Central memory CD4-positive, alpha-beta T cell (primary cell): Measurements from ENCODE around the gene IFITM2.
"Not testable (repeated sequence)": the region's sequence is repeated elsewhere in the genome, so short reads cannot be mapped to it uniquely, and the experiment has no call there.

ENCODE experiments used
- DNase-seq: peaks from one replicate; pipeline ENCODE4 v3.0.0; 2022

Gene IFITM2

GRCh38 chr11:293852-294661 is 13.6 kb upstream of the IFITM2 start:
- DNase-seq: no peak

DNA sequence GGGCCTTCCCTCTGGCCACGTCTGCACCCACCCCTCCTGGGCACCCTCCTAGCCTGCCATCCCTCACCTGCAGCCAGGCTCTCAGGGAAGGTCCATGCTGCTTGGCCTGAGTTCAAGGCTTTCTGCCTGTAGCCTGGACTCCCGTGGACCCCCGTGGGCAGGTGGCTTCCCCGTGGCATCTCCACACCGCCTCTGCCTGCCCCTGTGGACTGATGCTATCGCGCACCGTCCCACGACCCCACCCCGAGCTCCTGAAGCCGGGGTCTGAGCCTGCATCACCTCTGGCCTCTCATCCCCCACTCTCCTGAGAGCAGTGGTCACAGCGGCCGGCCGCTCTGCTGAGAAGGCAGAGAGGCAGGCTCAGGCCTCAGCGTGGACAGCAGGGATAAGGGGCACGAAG is 12.8 kb upstream of the IFITM2 start:
- DNase-seq: no peak

GRCh38 chr11:295351-296170 is 12.1 kb upstream of the IFITM2 start:
- DNase-seq: no peak

DNA sequence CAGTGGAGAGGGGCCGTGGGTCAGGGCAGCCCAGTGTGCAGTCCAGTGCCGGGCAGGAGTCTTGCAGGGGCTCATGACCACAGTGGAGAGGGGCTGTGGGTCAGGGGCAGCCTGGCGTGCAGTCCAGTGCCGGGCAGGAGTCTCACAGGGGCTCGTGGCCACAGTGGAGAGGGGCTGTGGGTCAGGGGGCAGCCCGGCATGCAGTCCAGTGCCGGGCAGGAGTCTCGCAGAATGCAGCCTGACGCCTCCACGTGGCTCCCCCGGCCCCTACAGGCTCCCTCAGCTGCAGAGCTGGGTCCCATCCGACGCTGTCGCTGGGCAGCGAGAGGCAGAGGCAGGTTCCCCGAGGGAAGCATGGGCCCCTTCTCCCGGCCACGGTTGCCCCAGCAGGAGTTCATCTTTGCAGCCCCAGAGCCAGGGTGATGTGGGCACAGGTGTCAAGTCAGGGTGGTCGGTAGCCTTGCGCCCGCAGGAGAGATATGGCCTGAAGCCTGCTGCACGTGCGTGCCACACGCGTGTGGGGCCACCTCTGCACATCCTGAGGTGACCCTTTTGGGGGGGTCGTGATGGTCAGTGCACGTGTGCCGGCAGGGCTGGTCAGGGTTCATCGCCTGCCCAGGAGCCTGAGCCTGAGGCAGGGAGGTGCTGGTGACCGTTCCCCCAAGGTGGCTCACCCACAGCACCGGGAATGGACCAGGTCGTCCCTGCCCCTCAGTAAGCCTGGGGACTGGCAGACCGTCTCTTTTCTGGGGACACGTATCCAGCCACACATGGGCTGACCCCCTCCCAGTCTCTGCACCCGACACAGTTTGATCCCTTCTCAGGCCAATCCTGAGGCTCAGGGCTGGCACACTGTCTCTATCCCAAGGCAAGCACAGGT is 11.2 kb upstream of the IFITM2 start:
- DNase-seq: no peak

DNA sequence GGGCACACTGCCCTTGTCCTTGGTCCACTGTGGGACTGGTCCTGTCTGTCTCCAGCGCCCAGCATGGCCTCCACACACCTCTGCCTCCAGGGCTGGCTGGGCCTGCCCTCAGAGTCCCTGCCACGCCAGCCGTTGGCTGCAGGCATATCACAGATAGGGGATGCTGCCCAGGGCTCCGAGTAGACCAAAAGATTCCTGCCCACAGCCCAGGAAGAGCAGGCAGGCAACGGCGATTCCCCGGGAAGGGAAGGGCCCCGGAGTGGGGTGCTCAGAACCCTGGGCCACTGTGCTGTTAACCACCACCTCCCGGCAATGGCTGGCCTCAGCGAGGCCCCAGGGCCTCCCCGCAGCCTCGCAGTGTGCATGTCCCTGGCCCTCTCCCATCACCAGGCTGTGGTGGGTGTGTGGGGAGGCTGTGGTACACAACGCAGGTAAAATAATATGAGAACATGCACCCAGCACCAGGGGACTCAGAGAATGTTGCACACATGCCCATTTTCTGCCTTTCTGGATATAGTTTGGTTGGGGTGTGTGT is 10.5 kb upstream of the IFITM2 start:
- no peak for DNase-seq

DNA sequence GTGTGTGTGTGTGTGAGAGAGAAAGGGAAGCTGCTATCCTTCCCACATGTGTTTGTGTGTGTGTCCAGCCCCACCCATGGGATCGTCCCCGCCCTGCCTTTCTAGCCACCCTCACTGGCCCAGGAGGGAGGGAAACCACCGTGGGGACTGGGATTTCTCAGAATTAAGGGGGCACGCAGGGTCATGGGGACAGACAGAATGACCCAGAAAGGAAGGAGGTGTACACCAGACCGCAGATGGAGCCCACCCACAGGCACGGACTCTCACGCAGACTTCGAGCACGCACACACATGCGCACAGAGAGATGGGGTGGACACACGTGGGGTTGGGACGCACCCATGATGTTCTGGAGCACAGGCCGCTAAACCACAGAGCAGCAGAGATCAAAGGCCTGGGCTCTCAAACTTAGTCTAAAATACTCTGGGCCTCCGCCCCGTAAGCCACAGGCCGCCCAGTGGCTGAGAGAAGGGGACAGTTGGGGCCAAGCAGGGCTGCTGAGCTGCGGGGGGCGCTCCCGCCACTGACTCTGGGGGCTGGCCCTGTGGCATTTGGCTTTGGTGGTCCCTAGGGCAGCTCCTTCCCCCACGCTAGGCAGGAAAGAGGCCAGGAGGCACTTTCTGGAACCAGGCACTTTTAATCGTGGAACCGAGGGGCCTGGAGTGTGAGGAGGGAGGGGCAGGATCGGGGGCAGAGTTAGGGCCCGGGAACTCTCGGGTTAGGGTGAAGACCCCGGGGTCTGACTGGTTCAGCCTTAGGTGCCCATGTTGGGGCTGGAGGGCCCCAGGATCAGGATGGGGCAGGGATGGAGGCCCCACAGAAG is 9.8 kb upstream of the IFITM2 start:
- DNase-seq: no peak

- DNase-seq: no peak
Measured at GRCh38 chr11:298406-299065, 9.1 kb upstream of the IFITM2 start.

DNA sequence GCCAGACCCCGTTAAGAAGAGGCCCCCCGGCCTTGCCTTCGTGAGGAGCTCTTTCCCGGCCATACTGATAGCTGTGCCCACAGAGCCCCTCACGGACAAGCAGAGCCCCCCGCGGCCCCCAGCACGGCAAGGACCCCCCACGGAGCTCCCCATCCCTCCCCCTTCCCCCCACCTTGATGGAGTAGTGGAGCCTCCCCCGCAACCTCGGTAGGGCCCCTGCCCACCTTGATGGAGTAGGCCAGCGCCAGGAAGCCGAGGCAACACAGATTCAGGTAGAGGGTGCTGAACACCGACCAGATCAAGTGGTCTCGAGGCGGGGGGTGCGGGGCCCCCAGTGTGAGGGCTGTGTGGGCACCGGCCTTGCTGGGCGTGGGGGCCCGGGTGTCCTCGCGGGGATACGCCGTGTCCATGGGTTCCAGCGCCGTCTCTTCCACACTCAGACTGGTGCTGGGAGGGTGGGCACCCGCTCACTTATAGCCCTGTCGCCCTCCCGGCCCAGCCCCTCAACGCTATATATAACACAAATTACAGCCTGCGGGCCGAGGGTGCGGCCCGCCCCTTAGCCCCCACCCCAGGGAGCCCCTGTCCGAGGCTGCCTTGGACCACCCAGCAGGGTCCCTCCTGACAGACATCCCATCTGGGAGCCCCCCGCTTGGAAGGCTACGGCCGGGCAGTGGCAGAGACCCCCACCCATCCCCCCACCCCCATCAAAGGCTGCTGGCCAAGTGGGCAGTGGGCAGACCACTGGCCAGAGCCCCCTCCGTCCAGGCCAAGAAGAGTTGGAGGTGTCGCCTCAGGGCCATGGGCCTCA is 8.3 kb upstream of the IFITM2 start, which contains the start of gene IFITM5:
Gene IFITM5 (minus strand): TSS at position 446 of the 811 bp plus-strand sequence. CDS start 36 bp downstream, at position 410.
- no peak for DNase-seq

DNA sequence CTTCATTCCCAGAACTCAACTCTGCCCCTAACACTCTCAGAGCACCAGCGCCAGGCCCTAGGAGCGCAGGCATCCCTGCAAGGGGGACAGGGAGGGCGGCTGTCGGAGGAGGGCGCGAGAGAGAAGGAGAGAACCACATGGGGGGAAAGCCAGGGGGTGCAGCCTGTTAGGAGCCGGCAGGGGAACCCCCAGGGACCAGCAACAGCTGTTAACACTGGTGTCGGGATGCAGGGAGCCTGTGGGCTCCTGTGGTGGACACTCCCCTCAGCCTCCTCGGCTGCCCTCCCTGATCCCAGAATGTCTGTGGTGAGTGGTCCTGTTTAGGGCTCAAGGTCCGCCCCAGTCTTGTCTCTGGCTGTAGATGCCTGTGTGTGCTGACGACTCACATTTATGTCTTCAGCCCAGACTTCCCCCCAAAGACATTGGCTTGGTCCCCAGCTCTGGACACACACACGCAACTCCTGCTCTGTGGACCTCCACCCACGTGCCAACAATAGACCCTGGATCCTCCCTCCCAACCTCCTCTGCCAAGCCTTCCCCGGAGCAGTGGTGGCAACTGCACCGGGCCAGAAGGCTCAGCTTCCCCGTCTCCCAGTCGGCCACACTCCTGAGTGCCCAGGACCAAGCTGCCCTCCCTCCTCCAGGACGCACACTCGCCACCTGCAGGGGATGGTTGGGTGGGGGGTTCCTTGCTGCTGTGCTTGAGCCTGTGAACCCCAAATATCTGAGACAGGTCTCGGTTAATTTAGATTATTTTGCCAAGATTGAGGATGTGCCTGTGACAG is 7.5 kb upstream of the IFITM2 start:
- no peak for DNase-seq

- no peak for DNase-seq
Measured at GRCh38 chr11:303363-303762, 4.3 kb upstream of the IFITM2 start.

GRCh38 chr11:304061-304506 is 3.5 kb upstream of the IFITM2 start:
- DNase-seq: no peak

DNA sequence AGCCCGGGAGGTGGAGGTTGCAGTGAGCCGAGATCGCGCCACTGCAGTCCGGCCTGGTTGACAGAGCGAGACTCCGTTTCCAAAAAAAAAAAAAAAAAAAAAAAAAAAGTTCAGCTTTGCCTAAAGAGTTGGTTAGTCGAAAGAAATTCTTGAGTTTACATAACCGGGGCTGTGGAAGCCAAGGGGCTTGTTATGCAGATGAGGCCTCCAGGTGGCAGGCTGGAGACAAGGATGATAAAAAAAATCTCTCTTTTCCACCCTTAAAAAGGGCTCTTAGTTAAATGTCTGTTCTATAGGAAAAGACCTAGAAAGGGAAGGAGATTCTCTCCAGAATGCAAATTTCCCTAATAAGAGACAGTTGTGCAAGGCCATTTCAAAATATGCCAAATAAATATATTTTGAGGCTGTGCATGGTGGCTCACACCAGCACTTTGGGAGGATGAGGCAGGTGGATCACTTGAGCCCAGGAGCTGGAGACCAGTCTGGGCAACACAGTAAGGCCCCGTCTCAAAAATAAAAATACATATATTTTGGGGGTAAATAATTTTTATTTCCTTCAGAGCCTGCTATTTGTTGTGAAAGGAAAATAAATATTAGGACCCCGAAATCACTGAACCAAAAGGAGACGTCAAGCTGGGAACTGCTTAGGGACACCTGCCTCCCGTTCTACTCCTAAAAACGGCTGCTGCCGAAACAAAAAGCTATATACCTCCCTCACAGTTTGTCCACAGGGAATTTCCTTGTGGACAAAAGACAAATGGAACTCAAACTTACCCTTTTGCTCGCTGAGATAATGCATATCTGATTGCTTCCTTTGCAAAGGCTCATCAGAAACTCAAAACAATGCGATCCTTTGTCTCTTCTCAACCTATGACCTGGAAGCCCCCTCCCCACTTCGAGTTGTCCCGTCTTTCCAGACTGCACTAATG is 2.4 kb upstream of the IFITM2 start:
- DNase-seq: peak; percentile 59

- no peak for DNase-seq
Measured at GRCh38 chr11:305844-306211, 1.8 kb upstream of the IFITM2 start.

GRCh38 chr11:306645-307371 is 808 bp upstream of the IFITM2 start:
- DNase-seq: no peak

- peak; percentile 47 for DNase-seq
Measured at GRCh38 chr11:308740-309665, 1.4 kb downstream of the IFITM2 start.

DNA sequence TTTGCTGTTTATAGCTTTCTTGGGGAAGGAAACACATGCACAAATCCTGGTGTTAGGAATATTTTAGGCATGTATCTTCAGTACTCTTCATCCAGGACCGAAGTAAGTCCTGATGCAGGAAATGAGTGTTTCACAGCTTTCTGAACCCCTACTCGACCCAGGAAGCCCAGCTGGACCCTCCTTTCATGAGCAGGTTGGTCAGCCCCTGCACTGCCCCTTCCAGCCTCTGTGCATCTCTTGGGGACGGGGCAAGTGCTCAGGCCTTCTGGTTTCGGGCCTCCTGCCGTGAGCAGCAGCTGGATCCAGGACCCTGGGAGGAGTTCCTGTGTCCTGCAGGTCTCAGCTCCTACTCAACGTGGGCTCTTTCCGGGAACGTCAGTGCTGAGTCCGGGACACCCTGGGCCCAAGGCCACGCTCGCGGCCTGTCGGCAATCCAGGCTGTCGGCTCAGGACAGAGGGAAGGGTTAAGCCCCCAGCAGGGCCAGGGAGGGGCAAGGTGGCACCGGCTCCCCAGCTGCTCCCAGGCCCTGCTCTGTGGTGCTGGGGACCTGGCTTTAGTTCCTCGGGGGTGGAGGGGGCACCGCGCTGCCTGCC is 2.5 kb downstream of the IFITM2 start:
- not testable (repeated sequence) for DNase-seq
